ENCODE data around the gene ZNF212.

The ZNF212 gene

GRCh38 chr7:149294634-149295480 lies 55.4 kb downstream of the ZNF212 start:
- H2AFZ ChIP-seq (ENCODE audit: low read depth, low read length), result no peak overlapping the region

GRCh38 chr7:149295481-149295850 lies 56.0 kb downstream of the ZNF212 start:
- H3K27me3 ChIP-seq (ENCODE audit: low read depth, low read length), result no peaks in the 10 kb centered on the region
- H3K79me2 ChIP-seq (ENCODE audit: low read length), result no peaks in the 10 kb centered on the region

More at GRCh38 chr7:149294634-149295480, 55.4 kb downstream of the ZNF212 start:
- TF ChIP-seq CTCF (IDR thresholded peaks at IDR 0.05; ENCODE audit: low read depth, low read length) (no peak), EZH2phosphoT487 (IDR thresholded peaks at IDR 0.05; ENCODE audit: low read depth) (no peak)
- no peaks in the 10 kb centered on the region for H3K27me3 ChIP-seq (ENCODE audit: low read depth, low read length)
- H3K79me2 ChIP-seq (ENCODE audit: low read length), result no peaks in the 10 kb centered on the region
- no peak overlapping the region for H3K27ac ChIP-seq (ENCODE audit: low read length)
- H3K36me3 ChIP-seq (replicated peaks; ENCODE audit: low read depth, low read length), result peaks cover 41% of the 10 kb centered on the region
- no peak overlapping the region for H3K4me3 ChIP-seq (ENCODE audit: low read length)
- H3K9ac ChIP-seq (ENCODE audit: low read length), result no peak overlapping the region
- no peak overlapping the region for H3K4me2 ChIP-seq (ENCODE audit: low read length)
- no peaks in the 10 kb centered on the region for H3K9me3 ChIP-seq (ENCODE audit: insufficient read depth, low read length)
- no peaks in the 10 kb centered on the region for H3K4me1 ChIP-seq (ENCODE audit: low read length)
- H4K20me1 ChIP-seq (ENCODE audit: insufficient read depth, low read length), result no peaks in the 10 kb centered on the region

GRCh38 chr7:149296368-149296767 lies 56.9 kb downstream of the ZNF212 start:
- no peaks in the 10 kb centered on the region for H4K20me1 ChIP-seq (ENCODE audit: insufficient read depth, low read length)
- H2AFZ ChIP-seq (ENCODE audit: low read depth, low read length), result no peak overlapping the region
- H3K27ac ChIP-seq (ENCODE audit: low read length), result no peak overlapping the region
- no peak overlapping the region for H3K9ac ChIP-seq (ENCODE audit: low read length)
- peaks cover 38% of the 10 kb centered on the region for H3K36me3 ChIP-seq (replicated peaks; ENCODE audit: low read depth, low read length)
- H3K4me3 ChIP-seq (ENCODE audit: low read length), result no peak overlapping the region
- no peaks in the 10 kb centered on the region for H3K79me2 ChIP-seq (ENCODE audit: low read length)
- no peaks in the 10 kb centered on the region for H3K4me1 ChIP-seq (ENCODE audit: low read length)
- TF ChIP-seq CTCF (IDR thresholded peaks at IDR 0.05; ENCODE audit: low read depth, low read length) (no peak), EZH2phosphoT487 (IDR thresholded peaks at IDR 0.05; ENCODE audit: low read depth) (no peak)
- H3K27me3 ChIP-seq (ENCODE audit: low read depth, low read length), result no peaks in the 10 kb centered on the region
- H3K4me2 ChIP-seq (ENCODE audit: low read length), result no peak overlapping the region
- no peaks in the 10 kb centered on the region for H3K9me3 ChIP-seq (ENCODE audit: insufficient read depth, low read length)

More at GRCh38 chr7:149295481-149295850, 56.0 kb downstream of the ZNF212 start:
- Histone ChIP-seq H3K9me3 (ENCODE audit: insufficient read depth, low read length) (no peaks in the 10 kb centered on the region), H3K4me1 (ENCODE audit: low read length) (no peaks in the 10 kb centered on the region), H3K36me3 (replicated peaks; ENCODE audit: low read depth, low read length) (peaks cover 38% of the 10 kb centered on the region), H3K4me2 (ENCODE audit: low read length) (no peak overlapping the region), H3K27ac (ENCODE audit: low read length) (no peak overlapping the region), H3K4me3 (ENCODE audit: low read length) (no peak overlapping the region), H3K9ac (ENCODE audit: low read length) (no peak overlapping the region), H2AFZ (ENCODE audit: low read depth, low read length) (no peak overlapping the region), H4K20me1 (ENCODE audit: insufficient read depth, low read length) (no peaks in the 10 kb centered on the region)
- TF ChIP-seq CTCF (IDR thresholded peaks at IDR 0.05; ENCODE audit: low read depth, low read length), result no peak
- no peak for TF ChIP-seq EZH2phosphoT487 (IDR thresholded peaks at IDR 0.05; ENCODE audit: low read depth)

- H3K36me3 ChIP-seq (replicated peaks; ENCODE audit: low read depth, low read length), result peaks cover 38% of the 10 kb centered on the region
These were observed 57.7 kb downstream of the ZNF212 start for GRCh38 chr7:149297034-149297755.

More at GRCh38 chr7:149297034-149297755, 57.7 kb downstream of the ZNF212 start:
- Histone ChIP-seq H3K9ac (ENCODE audit: low read length) (no peak overlapping the region), H3K79me2 (ENCODE audit: low read length) (no peaks in the 10 kb centered on the region), H4K20me1 (ENCODE audit: insufficient read depth, low read length) (no peaks in the 10 kb centered on the region), H3K4me3 (ENCODE audit: low read length) (no peak overlapping the region), H3K4me2 (ENCODE audit: low read length) (no peak overlapping the region), H3K27me3 (ENCODE audit: low read depth, low read length) (no peaks in the 10 kb centered on the region), H3K27ac (ENCODE audit: low read length) (no peak overlapping the region), H2AFZ (ENCODE audit: low read depth, low read length) (no peak overlapping the region), H3K4me1 (ENCODE audit: low read length) (no peaks in the 10 kb centered on the region), H3K9me3 (ENCODE audit: insufficient read depth, low read length) (no peaks in the 10 kb centered on the region)
- no peak for TF ChIP-seq EZH2phosphoT487 (IDR thresholded peaks at IDR 0.05; ENCODE audit: low read depth)
- no peak for TF ChIP-seq CTCF (IDR thresholded peaks at IDR 0.05; ENCODE audit: low read depth, low read length)
